Keratinocyte (primary cell): ENCODE results near the gene TTLL5. TPM values are rescaled to one million over a fixed set of nuclear protein-coding genes. Genes with fewer than 3 reads are reported as not detected.

Experiments used
- DNase-seq: peaks from one replicate; pipeline ENCODE4 v3.0.0-alpha.2; 2011; ENCODE audit warnings: low read depth, missing footprints, low spot score
- FAIRE-seq: peaks from 2 replicates; lab custom pipeline; 2011; peaks lifted over from hg19 to GRCh38; lab: Jason Lieb, UNC
- H2AFZ ChIP-seq: 2 replicates; pipeline ENCODE4 v1.6.0; 2012; ENCODE audit warnings: low read length, control low read depth, inconsistent platforms; ENCODE audit not compliant: control insufficient read depth
- H3K27ac ChIP-seq: 2 replicates; pipeline ENCODE4 v1.5.1; 2011; ENCODE audit warnings: low read length; ENCODE audit not compliant: control insufficient read depth, insufficient read depth
- H3K27me3 ChIP-seq: 3 replicates; pipeline ENCODE4 v1.6.0; 2011; ENCODE audit warnings: low read length; ENCODE audit not compliant: control insufficient read depth, insufficient read depth; ENCODE audit errors: extremely low read depth
- H3K36me3 ChIP-seq, 2 experiments: 2 replicates in 1 of 2; 3 replicates in 1 of 2; pipeline ENCODE4 v1.5.1; 2011; ENCODE audit warnings: low read length in 2 of 2, mild to moderate bottlenecking in 1 of 2; ENCODE audit not compliant: control insufficient read depth in 2 of 2, insufficient read depth in 2 of 2; ENCODE audit errors: extremely low read depth in 1 of 2
- H3K4me1 ChIP-seq: 3 replicates; pipeline ENCODE4 v1.5.1; 2011; ENCODE audit warnings: low read length; ENCODE audit not compliant: control insufficient read depth, insufficient read depth; ENCODE audit errors: extremely low read depth
- H3K4me2 ChIP-seq: 3 replicates; pipeline ENCODE4 v1.6.0; 2011; ENCODE audit warnings: low read depth, low read length; ENCODE audit not compliant: control insufficient read depth, insufficient read depth; ENCODE audit errors: extremely low read depth
- H3K4me3 ChIP-seq, 3 experiments: fragments of 200-600 bp in 1 of 3; sonication (generic) in 1 of 3; 2 replicates in 2 of 3; 3 replicates in 1 of 3; pipeline ENCODE4 v1.5.1; 2011 to 2016; ENCODE audit warnings: low read length in 3 of 3, mild to moderate bottlenecking in 3 of 3, control low read depth in 2 of 3, inconsistent platforms in 1 of 3, low read depth in 1 of 3, mixed read lengths in 1 of 3, mixed run types in 1 of 3, moderate library complexity in 1 of 3; ENCODE audit not compliant: control insufficient read depth in 2 of 3, insufficient read depth in 2 of 3; ENCODE audit errors: extremely low read depth in 1 of 3
- H3K79me2 ChIP-seq: 2 replicates; pipeline ENCODE4 v1.6.0; 2012; ENCODE audit warnings: low read length; ENCODE audit not compliant: control insufficient read depth, insufficient read depth
- H3K9ac ChIP-seq: 3 replicates; pipeline ENCODE4 v1.6.0; 2011; ENCODE audit warnings: low read length; ENCODE audit not compliant: control insufficient read depth, insufficient read depth; ENCODE audit errors: extremely low read depth
- H3K9me1 ChIP-seq: 3 replicates; pipeline ENCODE4 v1.6.0; 2011; ENCODE audit warnings: low read length; ENCODE audit not compliant: control insufficient read depth, insufficient read depth; ENCODE audit errors: extremely low read depth
- H3K9me3 ChIP-seq: 2 replicates; pipeline ENCODE4 v1.5.1; 2012; ENCODE audit warnings: low read depth, low read length; ENCODE audit not compliant: control insufficient read depth
- H4K20me1 ChIP-seq: 3 replicates; pipeline ENCODE4 v1.6.0; 2011; ENCODE audit warnings: low read length; ENCODE audit not compliant: control insufficient read depth, insufficient read depth; ENCODE audit errors: extremely low read depth
- EZH2 ChIP-seq: IDR thresholded peaks from one replicate; pipeline ENCODE4 v1.6.1; 2012; ENCODE audit warnings: inconsistent platforms, mild to moderate bottlenecking, low read length, moderate library complexity
- dilution Hi-C: fragments of 300-500 bp; cut with MboI; formaldehyde crosslinking; loops from one replicate; pipeline ENCODE4 v1.7.0; 2020; ENCODE audit warnings: low sequenced_read_pairs; ENCODE audit not compliant: extremely low pct_ligation_motif_present
- polyA plus RNA-seq, 5 experiments: library from polyadenylated mRNA; depleted of rRNA in 3 of 5; stranded (reverse) in 3 of 5; stranded (forward) in 1 of 5; unstranded in 1 of 5; fragments of >200 nt; gene quantifications; 1 replicate in 1 of 5; 2 replicates in 3 of 5; 3 replicates in 1 of 5; pipeline versions ENCODE4 v1.2.1 to v1.2.3, GENCODE V29; 2011 to 2012; ENCODE audit warnings: missing spikeins in 2 of 5, low read depth in 1 of 5, low replicate concordance in 1 of 5
- TF ChIP-seq, protein P1 (sequence below), 3 experiments: IDR thresholded peaks in 1 of 3; conservative IDR thresholded peaks in 1 of 3; optimal IDR thresholded peaks in 1 of 3; 2 replicates in 2 of 3; 3 replicates in 1 of 3; pipeline versions ENCODE3 to v1.5.1; 2011; ENCODE audit warnings: low read length in 3 of 3, mild to moderate bottlenecking in 3 of 3, moderate library complexity in 2 of 3, control low read depth in 1 of 3, inconsistent platforms in 1 of 3; ENCODE audit not compliant: insufficient read depth in 2 of 3; ENCODE audit errors: extremely low read depth in 1 of 3

Gene TTLL5
- polyA plus RNA-seq, 1 donor (not counting 4 experiments of a cell fraction or from before 2014, with no cell fraction given) = 20.7 TPM

GRCh38 chr14:75976826-75977581, 316.0 kb downstream of the TTLL5 start:
- H3K4me1 ChIP-seq = peaks cover 10% of the 10 kb centered on the region
- dilution Hi-C loops = no loop called here
- H3K79me2 ChIP-seq = no peaks in the 10 kb centered on the region

DNA sequence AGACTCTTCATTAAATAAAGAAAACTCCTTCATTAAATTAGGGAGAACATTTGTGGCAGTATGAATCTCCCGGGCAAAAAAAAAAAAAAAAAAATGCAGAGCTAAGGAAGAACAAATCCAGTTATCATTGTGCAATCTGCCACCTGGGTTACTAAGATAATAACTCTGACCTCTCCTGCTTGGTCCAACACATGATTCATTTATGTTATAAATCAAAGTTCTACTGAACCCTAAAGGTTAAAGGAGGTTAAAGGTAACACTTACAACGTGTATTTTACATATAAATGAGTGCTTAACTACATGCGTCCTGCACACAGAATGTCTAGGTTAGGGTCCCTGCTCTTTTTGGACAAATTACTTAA, 316.5 kb downstream of the TTLL5 start:
- Histone ChIP-seq H3K9ac (no peak overlapping the region), H3K79me2 (no peaks in the 10 kb centered on the region), H4K20me1 (no peaks in the 10 kb centered on the region), H2AFZ (no peak overlapping the region), H3K4me2 (no peak overlapping the region), H3K27me3 (no peaks in the 10 kb centered on the region), H3K4me3 (no peak overlapping the region), H3K9me1 (peaks cover under 1% of the 10 kb centered on the region), H3K27ac (no peak overlapping the region), H3K36me3 (no peaks in the 10 kb centered on the region), H3K9me3 (no peaks in the 10 kb centered on the region), H3K4me1 (peaks cover 10% of the 10 kb centered on the region)
- dilution Hi-C loops = no loop called here
- TF ChIP-seq, protein P1, sequence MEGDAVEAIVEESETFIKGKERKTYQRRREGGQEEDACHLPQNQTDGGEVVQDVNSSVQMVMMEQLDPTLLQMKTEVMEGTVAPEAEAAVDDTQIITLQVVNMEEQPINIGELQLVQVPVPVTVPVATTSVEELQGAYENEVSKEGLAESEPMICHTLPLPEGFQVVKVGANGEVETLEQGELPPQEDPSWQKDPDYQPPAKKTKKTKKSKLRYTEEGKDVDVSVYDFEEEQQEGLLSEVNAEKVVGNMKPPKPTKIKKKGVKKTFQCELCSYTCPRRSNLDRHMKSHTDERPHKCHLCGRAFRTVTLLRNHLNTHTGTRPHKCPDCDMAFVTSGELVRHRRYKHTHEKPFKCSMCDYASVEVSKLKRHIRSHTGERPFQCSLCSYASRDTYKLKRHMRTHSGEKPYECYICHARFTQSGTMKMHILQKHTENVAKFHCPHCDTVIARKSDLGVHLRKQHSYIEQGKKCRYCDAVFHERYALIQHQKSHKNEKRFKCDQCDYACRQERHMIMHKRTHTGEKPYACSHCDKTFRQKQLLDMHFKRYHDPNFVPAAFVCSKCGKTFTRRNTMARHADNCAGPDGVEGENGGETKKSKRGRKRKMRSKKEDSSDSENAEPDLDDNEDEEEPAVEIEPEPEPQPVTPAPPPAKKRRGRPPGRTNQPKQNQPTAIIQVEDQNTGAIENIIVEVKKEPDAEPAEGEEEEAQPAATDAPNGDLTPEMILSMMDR (optimal IDR thresholded peaks at IDR 0.05 in 1 of 3, IDR thresholded peaks at IDR 0.05 in 1 of 3, conservative IDR thresholded peaks at IDR 0.05 in 1 of 3; ENCODE audit: extremely low read depth in 1 of 3, insufficient read depth in 2 of 3, low read length in 3 of 3) = no peak
- no peak for TF ChIP-seq EZH2
- DNase-seq (no peak), FAIRE-seq (no peak)

More at GRCh38 chr14:75976826-75977581, 316.0 kb downstream of the TTLL5 start:
- no peak overlapping the region for H3K9ac ChIP-seq
- H3K4me2 ChIP-seq = no peak overlapping the region
- DNase-seq = no peak
- H3K9me1 ChIP-seq = peaks cover 2% of the 10 kb centered on the region
- H2AFZ ChIP-seq = no peak overlapping the region
- H3K27me3 ChIP-seq = no peaks in the 10 kb centered on the region
- no peaks in the 10 kb centered on the region for H3K9me3 ChIP-seq
- no peak for TF ChIP-seq EZH2
- TF ChIP-seq, protein P1 (optimal IDR thresholded peaks at IDR 0.05 in 1 of 3, IDR thresholded peaks at IDR 0.05 in 1 of 3, conservative IDR thresholded peaks at IDR 0.05 in 1 of 3; ENCODE audit: extremely low read depth in 1 of 3, insufficient read depth in 2 of 3, low read length in 3 of 3) = no peak
- no peaks in the 10 kb centered on the region for H3K36me3 ChIP-seq
- H3K27ac ChIP-seq = no peak overlapping the region
- no peak for FAIRE-seq
- H4K20me1 ChIP-seq = no peaks in the 10 kb centered on the region
- no peak overlapping the region for H3K4me3 ChIP-seq
